Measurements from ENCODE around the gene CD248. TPM values are rescaled to one million over a fixed set of nuclear protein-coding genes. Genes with fewer than 3 reads are reported as not detected.
A peak's percentile ranks its signal among the peaks of the same experiment; 100 is the strongest.
"Not testable (repeated sequence)": the region's sequence is repeated elsewhere in the genome, so short reads cannot be mapped to it uniquely, and the experiment has no call there.

CD248 gene
- total RNA-seq, 1 donor from 2014 or later, result 11.4 TPM

DNA sequence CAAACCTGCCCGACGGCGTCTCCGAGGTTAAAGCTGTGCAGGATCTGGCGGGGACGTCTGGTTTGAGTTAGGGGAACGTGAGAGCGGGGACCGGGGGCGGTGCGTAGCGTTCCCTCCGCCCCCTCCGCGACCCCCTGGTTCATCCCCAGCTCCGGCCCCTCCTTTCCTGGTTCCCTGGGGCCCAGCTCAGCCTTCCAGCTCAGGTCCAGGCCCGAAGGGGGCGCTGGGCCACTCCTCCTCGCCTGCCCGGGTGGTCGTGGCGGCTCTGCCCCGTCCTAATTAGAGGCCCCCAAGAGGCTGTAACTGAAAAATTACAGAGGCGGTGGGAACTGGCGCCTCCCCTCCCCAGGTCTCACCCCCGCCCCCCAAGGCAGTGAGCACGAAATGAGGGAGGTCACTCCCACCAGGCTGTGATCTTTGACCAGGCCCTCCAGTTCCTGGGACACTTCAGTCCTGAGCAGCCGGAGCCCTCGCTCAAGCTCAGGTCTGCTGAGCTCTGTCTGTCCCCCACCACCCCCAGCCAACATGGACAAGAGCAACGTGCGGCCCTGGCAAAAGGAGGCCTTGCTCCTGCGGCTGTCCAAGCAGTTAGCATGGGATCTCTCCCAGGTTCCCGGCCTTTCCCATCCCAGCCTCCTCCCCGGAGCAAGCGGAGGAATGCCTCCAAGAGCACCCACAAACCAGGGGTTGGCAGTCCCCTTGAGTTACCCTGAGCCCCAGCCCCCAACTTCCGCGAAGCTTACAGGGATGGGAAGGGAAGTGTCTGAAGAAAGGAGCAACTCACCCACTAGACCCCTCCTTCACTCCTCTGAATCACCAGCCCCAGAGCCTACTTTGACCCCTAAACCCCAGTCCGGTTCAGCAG lies 3.3 kb downstream of the CD248 start:
- Mint-ChIP-seq H3K27ac (ENCODE audit: unreplicated experiment) (peak overlapping the region; percentile 97), H3K27me3 (ENCODE audit: unreplicated experiment) (peaks cover 23% of the 10 kb centered on the region), H3K4me3 (ENCODE audit: unreplicated experiment) (peak overlapping the region; percentile 94), H3K9me3 (ENCODE audit: unreplicated experiment) (peaks cover 19% of the 10 kb centered on the region), H3K4me1 (ENCODE audit: low read depth, unreplicated experiment) (peaks cover 52% of the 10 kb centered on the region), H3K36me3 (ENCODE audit: unreplicated experiment) (no peaks in the 10 kb centered on the region)
- DNase-seq, result no peak
- TF ChIP-seq, protein P1, sequence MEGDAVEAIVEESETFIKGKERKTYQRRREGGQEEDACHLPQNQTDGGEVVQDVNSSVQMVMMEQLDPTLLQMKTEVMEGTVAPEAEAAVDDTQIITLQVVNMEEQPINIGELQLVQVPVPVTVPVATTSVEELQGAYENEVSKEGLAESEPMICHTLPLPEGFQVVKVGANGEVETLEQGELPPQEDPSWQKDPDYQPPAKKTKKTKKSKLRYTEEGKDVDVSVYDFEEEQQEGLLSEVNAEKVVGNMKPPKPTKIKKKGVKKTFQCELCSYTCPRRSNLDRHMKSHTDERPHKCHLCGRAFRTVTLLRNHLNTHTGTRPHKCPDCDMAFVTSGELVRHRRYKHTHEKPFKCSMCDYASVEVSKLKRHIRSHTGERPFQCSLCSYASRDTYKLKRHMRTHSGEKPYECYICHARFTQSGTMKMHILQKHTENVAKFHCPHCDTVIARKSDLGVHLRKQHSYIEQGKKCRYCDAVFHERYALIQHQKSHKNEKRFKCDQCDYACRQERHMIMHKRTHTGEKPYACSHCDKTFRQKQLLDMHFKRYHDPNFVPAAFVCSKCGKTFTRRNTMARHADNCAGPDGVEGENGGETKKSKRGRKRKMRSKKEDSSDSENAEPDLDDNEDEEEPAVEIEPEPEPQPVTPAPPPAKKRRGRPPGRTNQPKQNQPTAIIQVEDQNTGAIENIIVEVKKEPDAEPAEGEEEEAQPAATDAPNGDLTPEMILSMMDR (IDR thresholded peaks at IDR 0.05; ENCODE audit: partially characterized antibody, unreplicated experiment), result peak; percentile 19

DNA sequence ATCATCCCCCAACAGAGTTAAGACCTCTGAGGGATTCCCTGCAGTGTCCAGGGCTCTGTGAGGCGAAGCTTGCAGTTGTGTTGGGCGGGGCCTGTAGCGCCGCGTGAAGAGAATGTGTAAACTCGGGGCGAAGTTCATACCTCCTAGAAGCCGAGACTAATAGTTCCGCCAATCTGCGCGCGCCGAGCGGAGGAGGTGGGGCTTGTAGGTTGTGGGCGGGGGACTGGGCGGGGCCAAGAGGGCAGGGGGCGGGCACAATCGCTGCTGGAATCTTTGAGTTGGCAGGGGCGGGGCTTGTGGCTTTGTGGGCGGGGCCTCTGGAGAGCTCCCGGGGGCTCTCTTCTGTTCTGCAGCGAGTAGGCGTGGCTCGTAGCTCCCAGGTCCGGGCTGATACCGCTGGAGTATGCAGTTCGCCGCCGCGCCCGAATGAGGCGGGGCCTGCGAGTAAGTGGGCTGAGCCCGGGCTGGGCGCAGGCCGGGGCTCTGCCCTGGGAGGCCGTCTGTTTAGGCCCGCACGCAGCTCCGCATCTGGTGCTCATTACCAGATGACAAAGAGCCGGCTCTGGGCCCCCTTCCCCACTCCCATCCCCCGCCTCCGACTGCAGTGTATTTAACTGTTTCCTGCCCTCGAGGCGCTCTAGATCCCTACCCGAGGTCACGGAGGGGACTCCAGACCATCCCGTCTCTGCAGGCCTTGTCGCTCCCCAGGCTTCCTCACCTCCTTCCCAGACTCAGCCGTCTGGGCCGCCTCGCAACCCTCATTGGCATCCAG lies 4.1 kb downstream of the CD248 start:
- peak overlapping the region; percentile 94 for H3K4me3 Mint-ChIP-seq (ENCODE audit: unreplicated experiment)
- no peaks in the 10 kb centered on the region for H3K36me3 Mint-ChIP-seq (ENCODE audit: unreplicated experiment)
- DNase-seq, result peak; percentile 100
- H3K4me1 Mint-ChIP-seq (ENCODE audit: low read depth, unreplicated experiment), result peaks cover 44% of the 10 kb centered on the region
- TF ChIP-seq, protein P1 (IDR thresholded peaks at IDR 0.05; ENCODE audit: partially characterized antibody, unreplicated experiment), result no peak
- H3K9me3 Mint-ChIP-seq (ENCODE audit: unreplicated experiment), result peaks cover 15% of the 10 kb centered on the region
- peak overlapping the region; percentile 98 for H3K27ac Mint-ChIP-seq (ENCODE audit: unreplicated experiment)
- H3K27me3 Mint-ChIP-seq (ENCODE audit: unreplicated experiment), result peaks cover 20% of the 10 kb centered on the region

DNA sequence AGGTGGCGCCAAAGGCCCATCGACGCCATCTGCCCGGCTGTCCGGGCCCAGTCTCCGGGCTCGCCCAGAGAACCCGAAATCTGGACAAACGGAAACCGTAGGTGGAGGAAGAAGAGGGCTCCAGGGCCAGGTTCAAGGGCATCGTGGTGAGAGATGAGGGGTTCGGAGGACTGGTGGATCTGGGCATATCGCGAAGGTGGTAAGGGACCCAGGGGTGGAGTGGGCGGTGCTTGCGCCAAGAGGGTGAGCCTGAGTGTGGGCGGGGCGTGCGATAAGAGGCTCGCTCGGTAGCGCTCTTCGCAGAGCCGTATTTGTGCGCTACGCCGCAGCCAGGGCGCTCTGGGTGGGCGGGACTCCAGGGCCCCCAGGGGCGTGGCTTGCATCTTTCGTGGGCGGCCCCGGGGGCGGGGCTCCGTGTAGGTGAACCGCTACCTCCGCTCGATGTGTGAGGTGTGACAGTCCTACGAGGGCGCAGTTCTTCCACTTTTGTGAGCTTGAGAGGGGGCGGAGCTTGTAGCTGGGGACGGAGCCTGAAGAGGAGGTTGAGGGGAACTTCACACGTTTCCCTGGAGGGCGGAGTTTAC lies 4.8 kb downstream of the CD248 start:
- peaks cover 11% of the 10 kb centered on the region for H3K9me3 Mint-ChIP-seq (ENCODE audit: unreplicated experiment)
- peaks cover 17% of the 10 kb centered on the region for H3K27me3 Mint-ChIP-seq (ENCODE audit: unreplicated experiment)
- TF ChIP-seq, protein P1 (IDR thresholded peaks at IDR 0.05; ENCODE audit: partially characterized antibody, unreplicated experiment), result no peak
- no peaks in the 10 kb centered on the region for H3K36me3 Mint-ChIP-seq (ENCODE audit: unreplicated experiment)
- H3K27ac Mint-ChIP-seq (ENCODE audit: unreplicated experiment), result peak overlapping the region; percentile 98
- H3K4me1 Mint-ChIP-seq (ENCODE audit: low read depth, unreplicated experiment), result peaks cover 39% of the 10 kb centered on the region
- H3K4me3 Mint-ChIP-seq (ENCODE audit: unreplicated experiment), result peak overlapping the region; percentile 94
- peak; percentile 86 for DNase-seq

DNA sequence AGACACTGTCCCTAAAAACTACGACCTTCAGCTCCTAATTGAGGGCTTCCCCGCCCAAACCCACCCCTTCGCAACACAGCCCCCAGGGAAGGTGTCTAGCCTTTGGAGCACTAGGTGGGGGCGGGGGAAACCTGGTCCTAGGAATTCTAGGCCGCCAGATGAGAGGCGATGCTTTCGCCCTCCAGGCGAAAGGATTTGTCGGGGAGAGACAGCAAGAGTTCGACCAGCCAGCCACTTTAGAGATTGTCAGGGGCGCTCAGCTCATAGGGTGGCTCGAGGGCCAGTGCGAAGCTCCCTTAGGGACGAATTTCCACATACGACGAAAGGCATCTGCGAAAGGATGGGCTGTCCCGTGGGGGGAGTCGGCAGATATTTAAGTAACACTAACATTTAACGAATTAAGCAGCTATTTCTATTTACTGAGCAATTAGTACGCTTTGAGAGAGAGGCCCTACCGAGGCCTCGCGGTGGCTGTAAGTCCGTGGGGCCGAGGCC lies 5.3 kb downstream of the CD248 start:
- Mint-ChIP-seq H3K9me3 (ENCODE audit: unreplicated experiment) (peaks cover 11% of the 10 kb centered on the region), H3K27me3 (ENCODE audit: unreplicated experiment) (peaks cover 17% of the 10 kb centered on the region), H3K4me1 (ENCODE audit: low read depth, unreplicated experiment) (peaks cover 39% of the 10 kb centered on the region), H3K36me3 (ENCODE audit: unreplicated experiment) (no peaks in the 10 kb centered on the region), H3K4me3 (ENCODE audit: unreplicated experiment) (peak overlapping the region; percentile 94), H3K27ac (ENCODE audit: unreplicated experiment) (peak overlapping the region; percentile 98)
- TF ChIP-seq, protein P1 (IDR thresholded peaks at IDR 0.05; ENCODE audit: partially characterized antibody, unreplicated experiment), result peak; percentile 46
- DNase-seq, result peak; percentile 60

DNA sequence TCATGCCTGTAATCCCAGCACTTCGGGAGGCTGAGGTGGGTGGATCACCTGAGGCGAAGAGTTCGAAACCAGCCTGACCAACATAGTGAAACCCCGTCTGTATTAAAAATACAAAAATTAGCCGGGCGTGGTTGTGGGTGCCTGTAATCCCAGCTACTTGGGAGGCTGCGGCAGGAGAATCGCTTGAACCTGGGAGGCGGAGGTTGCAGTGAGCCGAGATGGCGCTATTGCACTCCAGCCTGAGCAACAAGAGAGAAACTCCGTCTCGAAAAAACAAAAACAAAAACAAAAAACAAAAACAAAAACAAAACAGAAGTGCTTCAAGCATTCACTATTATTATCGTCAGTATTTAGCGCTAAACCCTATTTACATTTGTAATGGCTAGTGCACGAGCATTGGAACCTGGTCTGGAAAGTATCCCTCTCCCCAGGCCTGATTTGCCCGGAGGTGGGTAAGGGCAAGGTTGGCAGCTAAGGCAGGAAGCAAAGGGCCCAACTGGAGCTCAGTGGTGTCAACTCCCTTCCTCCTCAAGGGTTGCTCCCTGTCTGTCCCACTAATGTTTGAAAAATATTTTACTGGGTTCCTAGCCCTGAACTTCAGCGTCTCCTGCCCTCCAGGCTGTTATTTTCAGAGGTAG lies 5.9 kb downstream of the CD248 start:
- peak overlapping the region; percentile 98 for H3K27ac Mint-ChIP-seq (ENCODE audit: unreplicated experiment)
- H3K27me3 Mint-ChIP-seq (ENCODE audit: unreplicated experiment), result peaks cover 17% of the 10 kb centered on the region
- peak overlapping the region; percentile 94 for H3K4me3 Mint-ChIP-seq (ENCODE audit: unreplicated experiment)
- peaks cover 35% of the 10 kb centered on the region for H3K4me1 Mint-ChIP-seq (ENCODE audit: low read depth, unreplicated experiment)
- not testable (repeated sequence) for DNase-seq; H3K36me3 Mint-ChIP-seq (ENCODE audit: unreplicated experiment)
- peaks cover 11% of the 10 kb centered on the region for H3K9me3 Mint-ChIP-seq (ENCODE audit: unreplicated experiment)

Measured in glutamatergic neuron (in vitro differentiated cells).